BLaER1 (cell line): Measurements from ENCODE around the gene CDKAL1.

Source experiments
- H3K27ac ChIP-seq: shearing (Covaris generic); formaldehyde crosslinking; 2 replicates; pipeline ENCODE4 v1.8.1; 2022
- H3K27me3 ChIP-seq: shearing (Covaris generic); formaldehyde crosslinking; 2 replicates; pipeline ENCODE4 v1.8.1; 2022
- H3K36me3 ChIP-seq: shearing (Covaris generic); formaldehyde crosslinking; 2 replicates; pipeline ENCODE4 v1.8.1; 2022
- H3K4me1 ChIP-seq: shearing (Covaris generic); formaldehyde crosslinking; 2 replicates; pipeline ENCODE4 v1.8.1; 2022
- H3K4me2 ChIP-seq: shearing (Covaris generic); formaldehyde crosslinking; 2 replicates; pipeline ENCODE4 v1.8.1; 2022
- H3K4me3 ChIP-seq: shearing (Covaris generic); formaldehyde crosslinking; 2 replicates; pipeline ENCODE4 v1.8.1; 2022
- H3K9ac ChIP-seq: shearing (Covaris generic); formaldehyde crosslinking; 2 replicates; pipeline ENCODE4 v1.8.1; 2022
- H3K9me3 ChIP-seq: shearing (Covaris generic); formaldehyde crosslinking; 2 replicates; pipeline ENCODE4 v1.8.1; 2022
- H4K20me1 ChIP-seq: shearing (Covaris generic); formaldehyde crosslinking; 2 replicates; pipeline ENCODE4 v1.8.1; 2022
- Cebpa-rat ChIP-seq: shearing (Covaris generic); IDR thresholded peaks from 2 replicates; pipeline ENCODE4 v1.8.1; 2022

The CDKAL1 gene

GRCh38 chr6:21222656-21223055 lies 688.4 kb downstream of the CDKAL1 start:
- peaks cover 6% of the 10 kb centered on the region; the same call in 1 of the 2 replicates for H3K36me3 ChIP-seq
- H3K9ac ChIP-seq: no peak overlapping the region
- no peak for TF ChIP-seq Cebpa-rat

GRCh38 chr6:21225912-21226311 lies 691.7 kb downstream of the CDKAL1 start:
- H3K4me2 ChIP-seq: no peak overlapping the region
- H3K27ac ChIP-seq: no peak overlapping the region
- peaks cover 7% of the 10 kb centered on the region; the same call in 1 of the 2 replicates for H3K4me1 ChIP-seq
- H3K4me3 ChIP-seq: no peak overlapping the region
- no peaks in the 10 kb centered on the region for H4K20me1 ChIP-seq
- no peaks in the 10 kb centered on the region for H3K27me3 ChIP-seq
- TF ChIP-seq Cebpa-rat: no peak
- H3K9me3 ChIP-seq: 0 out of 2 replicates have a peak, but pooled peaks cover 4% of the 10 kb centered on the region
- no peak overlapping the region for H3K9ac ChIP-seq
- peaks cover 21% of the 10 kb centered on the region for H3K36me3 ChIP-seq

More at GRCh38 chr6:21222656-21223055, 688.4 kb downstream of the CDKAL1 start:
- Histone ChIP-seq H3K4me3 (no peak overlapping the region), H3K4me2 (no peak overlapping the region), H4K20me1 (no peaks in the 10 kb centered on the region), H3K4me1 (no peaks in the 10 kb centered on the region), H3K27me3 (no peaks in the 10 kb centered on the region), H3K27ac (no peak overlapping the region), H3K9me3 (peaks cover 9% of the 10 kb centered on the region; the same call in 1 of the 2 replicates)

GRCh38 chr6:21227486-21227885 lies 693.2 kb downstream of the CDKAL1 start:
- no peak overlapping the region for H3K4me2 ChIP-seq
- no peak for TF ChIP-seq Cebpa-rat

GRCh38 chr6:21228411-21228810 lies 694.2 kb downstream of the CDKAL1 start:
- no peak overlapping the region for H3K4me3 ChIP-seq
- peaks cover 7% of the 10 kb centered on the region; the same call in 1 of the 2 replicates for H3K4me1 ChIP-seq
- no peak overlapping the region for H3K4me2 ChIP-seq
- peaks cover 9% of the 10 kb centered on the region for H3K9me3 ChIP-seq
- no peak overlapping the region for H3K9ac ChIP-seq
- TF ChIP-seq Cebpa-rat: no peak
- no peaks in the 10 kb centered on the region for H3K27me3 ChIP-seq
- H3K27ac ChIP-seq: no peak overlapping the region
- no peaks in the 10 kb centered on the region for H4K20me1 ChIP-seq
- peaks cover 44% of the 10 kb centered on the region for H3K36me3 ChIP-seq

More at GRCh38 chr6:21227486-21227885, 693.2 kb downstream of the CDKAL1 start:
- no peaks in the 10 kb centered on the region for H3K27me3 ChIP-seq
- H4K20me1 ChIP-seq: no peaks in the 10 kb centered on the region
- H3K4me1 ChIP-seq: peaks cover 7% of the 10 kb centered on the region; the same call in 1 of the 2 replicates
- no peak overlapping the region for H3K9ac ChIP-seq
- no peak overlapping the region for H3K4me3 ChIP-seq
- 0 out of 2 replicates have a peak, but pooled peaks cover 4% of the 10 kb centered on the region for H3K9me3 ChIP-seq
- peaks cover 37% of the 10 kb centered on the region for H3K36me3 ChIP-seq
- H3K27ac ChIP-seq: no peak overlapping the region

- Histone ChIP-seq H3K9me3 (peaks cover 11% of the 10 kb centered on the region), H4K20me1 (no peaks in the 10 kb centered on the region), H3K27me3 (no peaks in the 10 kb centered on the region), H3K36me3 (peaks cover 41% of the 10 kb centered on the region), H3K4me1 (peaks cover 7% of the 10 kb centered on the region; the same call in 1 of the 2 replicates), H3K27ac (no peak overlapping the region), H3K9ac (no peak overlapping the region), H3K4me3 (no peak overlapping the region), H3K4me2 (no peak overlapping the region)
- no peak for TF ChIP-seq Cebpa-rat
Measured at GRCh38 chr6:21228876-21229460, 694.7 kb downstream of the CDKAL1 start.

GRCh38 chr6:21230536-21230935 lies 696.3 kb downstream of the CDKAL1 start:
- Histone ChIP-seq H3K27ac (no peak overlapping the region), H3K9me3 (peaks cover 16% of the 10 kb centered on the region), H3K4me3 (no peak overlapping the region), H4K20me1 (no peaks in the 10 kb centered on the region), H3K27me3 (no peaks in the 10 kb centered on the region), H3K36me3 (peaks cover 41% of the 10 kb centered on the region), H3K9ac (no peak overlapping the region), H3K4me2 (no peak overlapping the region), H3K4me1 (peaks cover 7% of the 10 kb centered on the region; the same call in 1 of the 2 replicates)
- no peak for TF ChIP-seq Cebpa-rat

- no peak for TF ChIP-seq Cebpa-rat
Measured at GRCh38 chr6:21235162-21235561, 700.9 kb downstream of the CDKAL1 start.

GRCh38 chr6:21238208-21238607 lies 704.0 kb downstream of the CDKAL1 start:
- Histone ChIP-seq H4K20me1 (no peaks in the 10 kb centered on the region), H3K4me1 (peaks cover 12% of the 10 kb centered on the region; the same call in 1 of the 2 replicates), H3K36me3 (peaks cover 4% of the 10 kb centered on the region), H3K9ac (no peak overlapping the region), H3K4me2 (no peak overlapping the region), H3K4me3 (no peak overlapping the region), H3K27ac (no peak overlapping the region), H3K9me3 (peaks cover 34% of the 10 kb centered on the region), H3K27me3 (no peaks in the 10 kb centered on the region)
- TF ChIP-seq Cebpa-rat: no peak

More at GRCh38 chr6:21235162-21235561, 700.9 kb downstream of the CDKAL1 start:
- Histone ChIP-seq H3K4me2 (no peak overlapping the region), H3K4me3 (no peak overlapping the region), H3K9ac (no peak overlapping the region), H4K20me1 (no peaks in the 10 kb centered on the region), H3K4me1 (peaks cover 5% of the 10 kb centered on the region; the same call in 1 of the 2 replicates), H3K27me3 (no peaks in the 10 kb centered on the region), H3K27ac (no peak overlapping the region), H3K36me3 (peaks cover 33% of the 10 kb centered on the region), H3K9me3 (peaks cover 36% of the 10 kb centered on the region)

GRCh38 chr6:21240709-21241108 lies 706.5 kb downstream of the CDKAL1 start:
- H3K4me2 ChIP-seq: no peak overlapping the region
- H3K4me1 ChIP-seq: peaks cover 12% of the 10 kb centered on the region; the same call in 1 of the 2 replicates

GRCh38 chr6:21241231-21242130 lies 707.2 kb downstream of the CDKAL1 start:
- TF ChIP-seq Cebpa-rat: no peak
- H3K4me2 ChIP-seq: no peak overlapping the region

More at GRCh38 chr6:21240709-21241108, 706.5 kb downstream of the CDKAL1 start:
- H3K36me3 ChIP-seq: no peaks in the 10 kb centered on the region
- H3K4me3 ChIP-seq: no peak overlapping the region
- no peaks in the 10 kb centered on the region for H3K27me3 ChIP-seq
- H3K9ac ChIP-seq: no peak overlapping the region
- TF ChIP-seq Cebpa-rat: no peak
- H4K20me1 ChIP-seq: no peaks in the 10 kb centered on the region
- peaks cover 21% of the 10 kb centered on the region for H3K9me3 ChIP-seq
- H3K27ac ChIP-seq: no peak overlapping the region

More at GRCh38 chr6:21241231-21242130, 707.2 kb downstream of the CDKAL1 start:
- H4K20me1 ChIP-seq: no peaks in the 10 kb centered on the region
- H3K9me3 ChIP-seq: peaks cover 21% of the 10 kb centered on the region
- no peaks in the 10 kb centered on the region for H3K36me3 ChIP-seq
- no peaks in the 10 kb centered on the region for H3K27me3 ChIP-seq
- peaks cover 7% of the 10 kb centered on the region; the same call in 1 of the 2 replicates for H3K4me1 ChIP-seq
- H3K27ac ChIP-seq: no peak overlapping the region
- no peak overlapping the region for H3K9ac ChIP-seq
- H3K4me3 ChIP-seq: no peak overlapping the region
